ENCODE data around the gene PGP. TPM values are rescaled to one million over a fixed set of nuclear protein-coding genes. Genes with fewer than 3 reads are reported as not detected.

The PGP gene
- total RNA-seq, 6 experiments from 2014 or later, result 12.8 to 17.8 (median 15.1) TPM

DNA sequence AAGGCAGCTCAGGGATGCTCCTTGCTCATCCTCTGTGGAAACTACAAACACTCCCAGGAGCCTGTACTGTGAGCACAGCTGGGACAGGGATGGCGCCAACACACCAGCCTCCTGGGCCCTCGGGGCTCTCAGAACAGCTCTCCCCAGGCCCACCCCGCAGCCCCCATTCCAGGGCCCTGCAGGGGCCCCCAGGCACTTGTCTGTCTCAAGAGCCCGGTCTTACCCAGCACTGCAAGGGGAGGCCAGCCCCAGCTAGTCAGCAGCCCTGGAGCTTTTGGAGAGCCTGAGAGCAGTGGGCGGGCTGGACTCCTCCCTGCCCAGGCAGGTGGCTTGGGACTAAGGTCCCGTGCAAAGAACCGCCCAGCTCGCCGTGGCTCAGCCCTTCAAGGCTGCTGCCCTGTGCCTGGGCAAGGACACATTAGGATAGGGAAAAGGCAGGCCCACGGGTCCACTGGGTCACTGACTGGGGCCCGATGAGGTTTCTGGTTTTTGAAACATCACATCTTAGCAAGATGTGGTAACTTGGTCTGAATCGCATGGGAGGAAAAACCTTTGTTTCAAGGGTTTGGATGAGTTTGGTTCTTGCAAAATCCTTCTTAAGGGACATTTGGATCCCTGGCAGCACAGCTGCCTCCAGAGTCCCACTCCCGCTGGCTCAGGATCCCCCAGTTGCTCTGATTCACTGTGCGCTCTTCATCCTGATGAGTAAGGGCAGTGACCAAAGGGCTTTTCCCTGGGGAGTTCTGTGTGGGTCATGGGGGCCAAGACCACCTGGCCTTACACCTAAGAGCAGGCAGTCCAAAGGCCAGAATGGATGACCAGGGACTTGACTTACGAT, 24.4 kb upstream of the PGP start:
- no peak for DNase-seq
- no peaks in the 10 kb centered on the region for H3K9me3 Mint-ChIP-seq
- H3K4me1 Mint-ChIP-seq (ENCODE audit: low read depth), result no peaks in the 10 kb centered on the region
- no peak overlapping the region for H3K4me3 Mint-ChIP-seq
- H3K27me3 Mint-ChIP-seq (ENCODE audit: insufficient read depth), result no peaks in the 10 kb centered on the region
- H3K27ac Mint-ChIP-seq, result no peak overlapping the region
- TF ChIP-seq, protein P1, sequence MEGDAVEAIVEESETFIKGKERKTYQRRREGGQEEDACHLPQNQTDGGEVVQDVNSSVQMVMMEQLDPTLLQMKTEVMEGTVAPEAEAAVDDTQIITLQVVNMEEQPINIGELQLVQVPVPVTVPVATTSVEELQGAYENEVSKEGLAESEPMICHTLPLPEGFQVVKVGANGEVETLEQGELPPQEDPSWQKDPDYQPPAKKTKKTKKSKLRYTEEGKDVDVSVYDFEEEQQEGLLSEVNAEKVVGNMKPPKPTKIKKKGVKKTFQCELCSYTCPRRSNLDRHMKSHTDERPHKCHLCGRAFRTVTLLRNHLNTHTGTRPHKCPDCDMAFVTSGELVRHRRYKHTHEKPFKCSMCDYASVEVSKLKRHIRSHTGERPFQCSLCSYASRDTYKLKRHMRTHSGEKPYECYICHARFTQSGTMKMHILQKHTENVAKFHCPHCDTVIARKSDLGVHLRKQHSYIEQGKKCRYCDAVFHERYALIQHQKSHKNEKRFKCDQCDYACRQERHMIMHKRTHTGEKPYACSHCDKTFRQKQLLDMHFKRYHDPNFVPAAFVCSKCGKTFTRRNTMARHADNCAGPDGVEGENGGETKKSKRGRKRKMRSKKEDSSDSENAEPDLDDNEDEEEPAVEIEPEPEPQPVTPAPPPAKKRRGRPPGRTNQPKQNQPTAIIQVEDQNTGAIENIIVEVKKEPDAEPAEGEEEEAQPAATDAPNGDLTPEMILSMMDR (IDR thresholded peaks at IDR 0.05), result no peak
- peaks cover 9% of the 10 kb centered on the region for H3K36me3 Mint-ChIP-seq (ENCODE audit: low read depth)

DNA sequence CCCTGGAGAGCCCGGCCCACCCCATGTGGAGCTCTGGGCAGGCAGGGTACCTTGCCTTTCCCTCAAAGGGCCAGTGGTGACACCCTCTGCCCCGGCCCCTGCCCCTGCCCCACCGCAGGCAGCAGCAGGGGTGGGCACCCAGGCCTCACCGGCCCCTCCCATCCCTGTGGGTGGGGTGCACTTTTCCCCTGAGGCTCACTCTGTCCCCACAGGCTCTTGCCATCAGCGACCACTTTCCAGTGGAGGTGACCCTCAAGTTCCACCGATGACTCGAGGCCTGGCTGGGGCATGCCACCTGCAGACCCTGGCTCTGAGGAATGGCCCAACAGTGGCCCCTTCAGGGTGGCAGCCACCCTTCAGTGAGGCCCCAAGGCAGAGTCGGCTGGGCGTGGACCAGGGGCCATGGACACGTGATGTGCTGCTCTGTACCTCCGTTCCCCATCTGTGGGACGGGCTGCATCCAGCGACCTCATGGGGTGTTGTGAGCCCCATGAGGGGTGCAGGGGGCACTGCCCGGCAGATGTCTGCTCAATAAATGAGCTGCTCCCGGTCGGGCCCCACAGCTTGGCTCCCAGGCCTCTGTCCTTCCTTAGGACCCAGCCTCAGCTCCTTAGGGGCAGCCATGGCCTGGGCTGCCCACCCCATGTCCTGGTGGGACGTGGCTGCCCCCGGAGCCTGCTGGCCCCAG, 23.7 kb upstream of the PGP start:
- peaks cover 9% of the 10 kb centered on the region for H3K36me3 Mint-ChIP-seq (ENCODE audit: low read depth)
- H3K27me3 Mint-ChIP-seq (ENCODE audit: insufficient read depth), result no peaks in the 10 kb centered on the region; the same call in 1 of the 2 replicates
- no peak for DNase-seq

DNA sequence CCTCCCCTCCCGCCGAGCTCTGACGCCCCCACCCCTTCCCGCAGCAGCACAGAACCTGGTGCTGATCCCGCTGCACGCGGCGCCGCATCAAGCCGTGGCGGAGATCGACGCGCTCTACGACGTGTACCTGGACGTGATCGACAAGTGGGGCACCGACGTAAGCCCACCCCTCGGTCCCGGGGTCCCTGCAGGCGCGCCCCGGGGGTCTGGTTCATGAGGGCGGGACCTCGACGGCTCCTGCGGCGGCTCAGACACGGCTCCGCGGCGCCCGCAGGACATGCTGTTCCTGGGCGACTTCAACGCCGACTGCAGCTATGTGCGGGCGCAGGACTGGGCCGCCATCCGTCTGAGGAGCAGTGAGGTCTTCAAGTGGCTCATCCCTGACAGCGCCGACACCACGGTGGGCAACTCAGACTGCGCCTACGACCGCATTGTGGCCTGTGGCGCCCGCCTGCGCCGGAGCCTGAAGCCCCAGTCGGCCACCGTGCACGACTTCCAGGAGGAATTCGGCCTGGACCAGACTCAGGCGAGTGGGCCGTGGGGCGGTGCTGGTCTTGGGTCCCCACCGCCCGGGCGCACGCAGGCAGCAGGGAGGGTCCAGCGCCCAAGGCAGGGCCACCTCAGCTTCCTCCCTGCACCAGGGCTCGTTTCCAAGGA, 23.0 kb upstream of the PGP start:
- Mint-ChIP-seq H3K9me3 (no peaks in the 10 kb centered on the region), H3K36me3 (ENCODE audit: low read depth) (peaks cover 9% of the 10 kb centered on the region), H3K4me1 (ENCODE audit: low read depth) (no peaks in the 10 kb centered on the region), H3K4me3 (no peak overlapping the region), H3K27me3 (ENCODE audit: insufficient read depth) (no peaks in the 10 kb centered on the region; the same call in 1 of the 2 replicates), H3K27ac (no peak overlapping the region)
- no peak for DNase-seq
- TF ChIP-seq, protein P1 (IDR thresholded peaks at IDR 0.05), result no peak

More for the DNA sequence above, 23.7 kb upstream of the PGP start:
- H3K9me3 Mint-ChIP-seq, result no peaks in the 10 kb centered on the region
- no peak overlapping the region for H3K4me3 Mint-ChIP-seq
- no peak overlapping the region for H3K27ac Mint-ChIP-seq
- H3K4me1 Mint-ChIP-seq (ENCODE audit: low read depth), result no peaks in the 10 kb centered on the region
- TF ChIP-seq, protein P1 (IDR thresholded peaks at IDR 0.05), result no peak

DNA sequence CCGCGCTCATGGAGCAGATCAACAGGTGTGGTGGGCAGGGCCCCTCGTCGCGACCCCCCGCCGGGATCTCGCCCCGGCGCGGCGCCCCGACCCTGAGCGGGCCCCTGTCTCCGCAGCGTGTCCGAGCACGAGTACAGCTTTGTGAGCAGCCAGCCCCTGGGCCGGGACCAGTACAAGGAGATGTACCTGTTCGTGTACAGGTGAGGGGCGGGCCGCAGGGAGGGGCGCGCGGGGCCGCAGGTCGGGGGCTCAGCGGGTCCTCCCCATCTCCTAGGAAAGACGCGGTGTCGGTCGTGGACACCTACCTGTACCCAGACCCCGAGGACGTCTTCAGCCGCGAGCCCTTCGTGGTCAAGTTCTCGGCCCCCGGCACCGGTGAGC, 22.5 kb upstream of the PGP start:
- no peak for DNase-seq
- H3K27ac Mint-ChIP-seq, result no peak overlapping the region
- H3K27me3 Mint-ChIP-seq (ENCODE audit: insufficient read depth), result no peaks in the 10 kb centered on the region; the same call in 1 of the 2 replicates
- TF ChIP-seq, protein P1 (IDR thresholded peaks at IDR 0.05), result no peak
- no peaks in the 10 kb centered on the region for H3K9me3 Mint-ChIP-seq
- no peaks in the 10 kb centered on the region for H3K4me1 Mint-ChIP-seq (ENCODE audit: low read depth)
- H3K36me3 Mint-ChIP-seq (ENCODE audit: low read depth), result peaks cover 4% of the 10 kb centered on the region; the same call in 1 of the 2 replicates
- H3K4me3 Mint-ChIP-seq, result no peak overlapping the region

DNA sequence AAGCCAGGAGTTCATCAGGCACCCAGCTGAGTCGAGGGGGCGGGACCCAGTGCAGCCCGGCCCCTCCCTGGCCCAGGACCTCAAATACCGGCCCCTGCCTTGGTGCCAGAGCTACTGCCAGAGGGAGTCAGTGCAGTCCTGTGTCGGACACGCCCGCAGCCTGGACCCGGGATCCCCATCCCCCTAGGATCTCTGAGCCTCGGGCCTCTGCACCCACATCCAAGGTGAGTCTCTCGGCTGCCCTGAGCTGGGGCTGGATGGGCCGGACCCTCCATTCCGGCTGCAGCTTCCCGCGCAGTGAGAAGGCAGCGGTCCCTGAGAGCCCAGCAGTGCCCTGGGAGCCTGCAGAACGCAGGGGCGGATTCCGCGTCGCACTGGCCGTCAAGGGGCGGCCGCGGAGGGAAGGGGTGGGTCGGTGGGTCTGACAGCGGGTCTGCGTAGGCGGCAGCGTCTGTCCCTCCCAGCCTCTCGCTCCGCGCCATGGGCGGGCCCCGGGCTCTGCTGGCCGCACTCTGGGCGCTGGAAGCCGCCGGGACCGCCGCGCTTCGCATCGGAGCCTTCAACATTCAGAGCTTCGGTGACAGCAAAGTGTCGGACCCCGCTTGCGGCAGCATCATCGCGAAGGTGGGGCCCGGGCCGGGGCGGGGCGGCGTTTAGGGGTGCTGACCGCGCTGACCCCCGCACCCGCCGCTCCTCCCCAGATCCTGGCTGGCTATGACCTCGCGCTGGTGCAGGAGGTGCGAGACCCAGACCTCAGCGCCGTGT, 21.9 kb upstream of the PGP start, which contains the start of gene DNASE1L2:
DNASE1L2 (plus strand) TSS at position 108 of the 765 bp plus-strand sequence; CDS start at position 481, 373 bp downstream.
- no peak within 1 kb of the TSS for H3K4me3 Mint-ChIP-seq
- DNase-seq, result no peak
- no peaks in the 10 kb centered on the region; the same call in none of the 2 replicates for H3K27me3 Mint-ChIP-seq (ENCODE audit: insufficient read depth)
- H3K9me3 Mint-ChIP-seq, result no peaks in the 10 kb centered on the region
- TF ChIP-seq, protein P1 (IDR thresholded peaks at IDR 0.05), result no peak
- no peak within 1 kb of the TSS for H3K27ac Mint-ChIP-seq
- H3K4me1 Mint-ChIP-seq (ENCODE audit: low read depth), result no peaks in the 10 kb centered on the region
- H3K36me3 Mint-ChIP-seq (ENCODE audit: low read depth), result peaks cover 4% of the 10 kb centered on the region; the same call in 1 of the 2 replicates

All from HFFc6 (cell line).